HCT116 (cell line): ENCODE data around the gene TMOD4. TPM values are rescaled to one million over a fixed set of nuclear protein-coding genes. Genes with fewer than 3 reads are reported as not detected.
A peak's percentile ranks its signal among the peaks of the same experiment; 100 is the strongest.

Source experiments
- ATAC-seq: fragments of 200-7000 bp; cut with Tn5 transposase; 2 replicates; pipeline ENCODE4 v1.9.1; 2020; ENCODE audit warnings: mild to moderate bottlenecking, moderate library complexity
- Bru-seq: library from RNA; stranded (reverse); fragments of 400-500 nt; gene quantifications from one replicate; lab custom pipeline; 2021; lab: Mats Ljungman, UMichigan
- BruChase-seq, 2 experiments: library from RNA; stranded (reverse); fragments of 400-500 nt; gene quantifications; one replicate each; lab custom pipeline; 2021; lab: Mats Ljungman, UMichigan
- BruUV-seq: library from RNA; stranded (reverse); fragments of 400-500 nt; replicated peaks from 2 replicates; lab custom pipeline; 2021; lab: Mats Ljungman, UMichigan
- CTCF ChIA-PET: fragments of 300-600 bp; sonication (Branson Sonifier 250); formaldehyde crosslinking; loops from one replicate; lab custom pipeline; 2021; ENCODE audit warnings: antibody characterized with exemption; lab: Charles Lee
- POLR2A ChIA-PET: fragments of 300-600, 350-600 bp; sonication (Branson Sonifier 250); formaldehyde crosslinking; loops from one replicate; lab custom pipeline; 2021; ENCODE audit warnings: antibody characterized with exemption; lab: Charles Lee
- RAD21 ChIA-PET, 2 experiments: fragments of 300-600 bp; sonication (Branson Sonifier 250); formaldehyde crosslinking; loops; one replicate each; lab custom pipeline; 2023; ENCODE audit warnings: low total read pairs in 2 of 2; ENCODE audit not compliant: uncharacterized antibody in 2 of 2, unreplicated experiment in 2 of 2, low non-redundant PET in 1 of 2; lab: Charles Lee
- DNase-seq: peaks from one replicate; pipeline ENCODE4 v3.0.0-alpha.2; 2010; ENCODE audit warnings: low read depth, low spot score
- H2AFZ ChIP-seq: fragments of 200-600 bp; shearing (Covaris generic), sonication (generic); 2 replicates; pipeline ENCODE4 v1.6.1; 2017; ENCODE audit warnings: low read depth, mixed run types, mixed read lengths, antibody characterized with exemption, low read length; ENCODE audit not compliant: poor library complexity, severe bottlenecking
- H3K27ac ChIP-seq: 2 replicates; pipeline ENCODE4 v1.5.1; 2012; ENCODE audit warnings: low read depth, low read length
- H3K27me3 ChIP-seq: fragments of 200-600 bp; sonication (generic); 2 replicates; pipeline ENCODE4 v1.6.1; 2016; ENCODE audit warnings: mixed run types, low read length, mixed read lengths; ENCODE audit not compliant: insufficient read depth
- H3K36me3 ChIP-seq, 2 experiments: fragments of 200-500 bp in 1 of 2; fragments of 200-600 bp in 1 of 2; sonication (Bioruptor generic) in 1 of 2; sonication (generic) in 1 of 2; 2 replicates each; pipeline versions ENCODE4 v1.5.1 to v1.6.1; 2014 to 2016; ENCODE audit warnings: low read length in 2 of 2, inconsistent platforms in 1 of 2, mixed read lengths in 1 of 2, mixed run types in 1 of 2; ENCODE audit not compliant: insufficient read depth in 2 of 2, control insufficient read depth in 1 of 2
- H3K4me1 ChIP-seq, 2 experiments: fragments of 200-600 bp in 1 of 2; sonication (generic) in 1 of 2; 2 replicates each; pipeline versions ENCODE4 v1.5.1 to v1.6.1; 2012 to 2017; ENCODE audit warnings: low read length in 2 of 2, inconsistent platforms in 1 of 2, mild to moderate bottlenecking in 1 of 2, mixed read lengths in 1 of 2, mixed run types in 1 of 2, moderate library complexity in 1 of 2; ENCODE audit not compliant: insufficient read depth in 2 of 2, control insufficient read depth in 1 of 2
- H3K4me2 ChIP-seq: fragments of 200-600 bp; sonication (generic); 2 replicates; pipeline ENCODE4 v1.6.1; 2017; ENCODE audit warnings: mixed run types, low read length, mixed read lengths
- H3K4me3 ChIP-seq, 2 experiments: fragments of 200-600 bp in 1 of 2; sonication (generic) in 1 of 2; replicated peaks in 1 of 2; 2 replicates each; pipeline ENCODE4 v1.5.1; 2011 to 2016; ENCODE audit warnings: low read length in 2 of 2, control low read depth in 1 of 2, low read depth in 1 of 2, mild to moderate bottlenecking in 1 of 2, mixed read lengths in 1 of 2, mixed run types in 1 of 2
- H3K79me2 ChIP-seq: fragments of 200-600 bp; sonication (generic); 2 replicates; pipeline ENCODE4 v1.6.1; 2017; ENCODE audit warnings: mild to moderate bottlenecking, mixed run types, low read length, moderate library complexity, mixed read lengths; ENCODE audit not compliant: insufficient read depth
- H3K9ac ChIP-seq: fragments of 200-600 bp; sonication (generic); 2 replicates; pipeline ENCODE4 v1.6.1; 2016; ENCODE audit warnings: low read length, mixed read lengths
- H3K9me2 ChIP-seq: fragments of 200-600 bp; sonication (generic), shearing (Covaris generic); 2 replicates; pipeline ENCODE4 v1.6.1; 2017; ENCODE audit warnings: mixed run types, mild to moderate bottlenecking, moderate library complexity; ENCODE audit not compliant: insufficient read depth
- H3K9me3 ChIP-seq, 2 experiments: fragments of 200-500 bp in 1 of 2; fragments of 200-600 bp in 1 of 2; sonication (Bioruptor generic) in 1 of 2; sonication (generic) in 1 of 2; 2 replicates each; pipeline ENCODE4 v1.6.1; 2014 to 2017; ENCODE audit warnings: low read length in 2 of 2, mixed read lengths in 2 of 2, inconsistent platforms in 1 of 2, low read depth in 1 of 2, mild to moderate bottlenecking in 1 of 2, mixed run types in 1 of 2, moderate library complexity in 1 of 2; ENCODE audit not compliant: control insufficient read depth in 1 of 2, insufficient read depth in 1 of 2
- H4K20me1 ChIP-seq: fragments of 200-600 bp; sonication (generic), shearing (Covaris generic); 2 replicates; pipeline ENCODE4 v1.6.1; 2017; ENCODE audit warnings: mixed run types, mild to moderate bottlenecking, moderate library complexity; ENCODE audit not compliant: insufficient read depth
- CBX3 ChIP-seq: IDR thresholded peaks from 2 replicates; pipeline ENCODE4 v1.6.1; 2012; ENCODE audit warnings: low read depth
- CEBPB ChIP-seq: IDR thresholded peaks from 2 replicates; pipeline ENCODE4 v1.6.1; 2012; ENCODE audit warnings: low read depth
- ELF1 ChIP-seq: IDR thresholded peaks from 2 replicates; pipeline ENCODE4 v1.6.1; 2012; ENCODE audit warnings: low read depth, borderline replicate concordance
- POLR2AphosphoS5 ChIP-seq: IDR thresholded peaks from 2 replicates; pipeline ENCODE4 v1.6.1; 2011; ENCODE audit warnings: mild to moderate bottlenecking, low read depth, low read length, moderate library complexity
- SIN3A ChIP-seq: IDR thresholded peaks from 2 replicates; pipeline ENCODE4 v1.6.1; 2012; ENCODE audit warnings: low read depth
- SP1 ChIP-seq: IDR thresholded peaks from 2 replicates; pipeline ENCODE4 v1.6.1; 2012; ENCODE audit warnings: low read depth
- ZFX ChIP-seq: fragments of 450-650 bp; IDR thresholded peaks from 2 replicates; pipeline ENCODE4 v1.6.1; 2017
- intact Hi-C: fragments of 100-400 bp; cut with micrococcal nuclease; formaldehyde crosslinking; loops from 2 replicates; pipeline ENCODE4 v1.10.0; 2022
- long read RNA-seq: library from polyadenylated mRNA; unstranded; transcript quantifications from one replicate; pipeline ENCODE4 v2.0.0, GENCODE V29; 2021; ENCODE audit not compliant: unreplicated experiment
- polyA plus RNA-seq: library from polyadenylated mRNA; unstranded; fragments of >200 nt; gene quantifications from 2 replicates; pipeline ENCODE4 v1.2.1, GENCODE V29; 2012; ENCODE audit warnings: missing spikeins
- total RNA-seq: library from RNA; stranded (reverse); gene quantifications from one replicate; pipeline ENCODE4 v1.2.1, GENCODE V29; 2021; ENCODE audit not compliant: unreplicated experiment
- TF ChIP-seq, protein P1 (sequence below): IDR thresholded peaks from 2 replicates; pipeline ENCODE4 v1.6.1; 2012
- TF ChIP-seq, protein P2 (sequence below): IDR thresholded peaks from 2 replicates; pipeline ENCODE4 v1.6.1; 2011; ENCODE audit warnings: mild to moderate bottlenecking, low read length, moderate library complexity; ENCODE audit not compliant: insufficient replicate concordance; ENCODE audit errors: extremely low read depth
- TF ChIP-seq, protein P3 (sequence below), 3 experiments: fragments of 200-600 bp in 1 of 3; sonication (generic) in 1 of 3; IDR thresholded peaks in 2 of 3; conservative IDR thresholded peaks in 1 of 3; 2 replicates each; pipeline ENCODE4 v1.5.1; 2012 to 2017; ENCODE audit warnings: low read depth in 2 of 3, low read length in 2 of 3, antibody characterized with exemption in 1 of 3, borderline replicate concordance in 1 of 3, control low read depth in 1 of 3, mild to moderate bottlenecking in 1 of 3, mixed read lengths in 1 of 3, mixed run types in 1 of 3, moderate library complexity in 1 of 3; ENCODE audit not compliant: insufficient read depth in 1 of 3

Gene TMOD4
- total RNA-seq (1.8 TPM), Bru-seq, nascent RNA (percentile 52 among the genes with signal in this experiment), BruChase-seq, experiment 1, labeled RNA remaining after a 6-hour chase (percentile 67 among the genes with signal in this experiment), BruChase-seq, experiment 2, labeled RNA remaining after a 2-hour chase (percentile 68 among the genes with signal in this experiment)
- 0.51 and 1.3 TPM in 2 replicates for polyA plus RNA-seq
- long read RNA-seq, partial matches to known transcripts = 0 of 1 reads
- long read RNA-seq, other reads (novel, unspliced or antisense) = 1 of 1 reads

DNA sequence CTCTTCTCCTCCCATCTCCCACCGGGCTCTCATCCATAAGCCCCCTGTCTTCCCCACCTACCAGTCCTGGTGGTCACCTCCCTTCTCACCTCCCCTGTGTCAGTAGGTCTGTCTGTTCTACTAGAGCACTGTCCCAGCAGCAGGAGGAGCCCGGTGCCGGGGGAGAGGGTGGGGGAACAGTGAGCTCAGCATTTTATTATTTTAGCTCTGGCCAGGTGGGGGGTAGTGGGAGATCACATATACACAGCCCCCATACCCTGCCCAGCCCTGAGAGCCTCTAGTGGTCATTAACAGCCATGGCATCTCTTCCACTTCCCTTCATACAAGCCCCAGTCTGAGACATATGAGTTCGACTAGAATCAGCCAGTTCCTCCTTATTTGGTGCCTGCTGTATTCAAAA, at the start of gene TMOD4:
Gene TMOD4 (minus strand): TSS at position 119 of the 400 bp plus-strand sequence. CDS start 1,106 bp downstream, outside the sequence.
- no peak for TF ChIP-seq SIN3A
- TF ChIP-seq, protein P1, sequence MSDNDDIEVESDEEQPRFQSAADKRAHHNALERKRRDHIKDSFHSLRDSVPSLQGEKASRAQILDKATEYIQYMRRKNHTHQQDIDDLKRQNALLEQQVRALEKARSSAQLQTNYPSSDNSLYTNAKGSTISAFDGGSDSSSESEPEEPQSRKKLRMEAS = no peak
- no peak for TF ChIP-seq ELF1
- no peak for TF ChIP-seq ZFX
- TF ChIP-seq, protein P2, sequence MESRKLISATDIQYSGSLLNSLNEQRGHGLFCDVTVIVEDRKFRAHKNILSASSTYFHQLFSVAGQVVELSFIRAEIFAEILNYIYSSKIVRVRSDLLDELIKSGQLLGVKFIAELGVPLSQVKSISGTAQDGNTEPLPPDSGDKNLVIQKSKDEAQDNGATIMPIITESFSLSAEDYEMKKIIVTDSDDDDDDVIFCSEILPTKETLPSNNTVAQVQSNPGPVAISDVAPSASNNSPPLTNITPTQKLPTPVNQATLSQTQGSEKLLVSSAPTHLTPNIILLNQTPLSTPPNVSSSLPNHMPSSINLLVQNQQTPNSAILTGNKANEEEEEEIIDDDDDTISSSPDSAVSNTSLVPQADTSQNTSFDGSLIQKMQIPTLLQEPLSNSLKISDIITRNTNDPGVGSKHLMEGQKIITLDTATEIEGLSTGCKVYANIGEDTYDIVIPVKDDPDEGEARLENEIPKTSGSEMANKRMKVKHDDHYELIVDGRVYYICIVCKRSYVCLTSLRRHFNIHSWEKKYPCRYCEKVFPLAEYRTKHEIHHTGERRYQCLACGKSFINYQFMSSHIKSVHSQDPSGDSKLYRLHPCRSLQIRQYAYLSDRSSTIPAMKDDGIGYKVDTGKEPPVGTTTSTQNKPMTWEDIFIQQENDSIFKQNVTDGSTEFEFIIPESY = no peak
- TF ChIP-seq, protein P3, sequence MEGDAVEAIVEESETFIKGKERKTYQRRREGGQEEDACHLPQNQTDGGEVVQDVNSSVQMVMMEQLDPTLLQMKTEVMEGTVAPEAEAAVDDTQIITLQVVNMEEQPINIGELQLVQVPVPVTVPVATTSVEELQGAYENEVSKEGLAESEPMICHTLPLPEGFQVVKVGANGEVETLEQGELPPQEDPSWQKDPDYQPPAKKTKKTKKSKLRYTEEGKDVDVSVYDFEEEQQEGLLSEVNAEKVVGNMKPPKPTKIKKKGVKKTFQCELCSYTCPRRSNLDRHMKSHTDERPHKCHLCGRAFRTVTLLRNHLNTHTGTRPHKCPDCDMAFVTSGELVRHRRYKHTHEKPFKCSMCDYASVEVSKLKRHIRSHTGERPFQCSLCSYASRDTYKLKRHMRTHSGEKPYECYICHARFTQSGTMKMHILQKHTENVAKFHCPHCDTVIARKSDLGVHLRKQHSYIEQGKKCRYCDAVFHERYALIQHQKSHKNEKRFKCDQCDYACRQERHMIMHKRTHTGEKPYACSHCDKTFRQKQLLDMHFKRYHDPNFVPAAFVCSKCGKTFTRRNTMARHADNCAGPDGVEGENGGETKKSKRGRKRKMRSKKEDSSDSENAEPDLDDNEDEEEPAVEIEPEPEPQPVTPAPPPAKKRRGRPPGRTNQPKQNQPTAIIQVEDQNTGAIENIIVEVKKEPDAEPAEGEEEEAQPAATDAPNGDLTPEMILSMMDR (IDR thresholded peaks at IDR 0.05 in 2 of 3, conservative IDR thresholded peaks at IDR 0.05 in 1 of 3; ENCODE audit: borderline replicate concordance in 1 of 3, insufficient read depth in 1 of 3, low read depth in 2 of 3, low read length in 2 of 3) = peak in 2 of 3 experiments; percentile 67 to 69; a peak in 4 of 6 replicates
- no peak for TF ChIP-seq CEBPB
- 0 out of 2 replicates have a peak, but pooled peaks have one; percentile 18 for TF ChIP-seq POLR2AphosphoS5
- TF ChIP-seq CBX3 = no peak
- TF ChIP-seq SP1 = no peak
- Histone ChIP-seq H3K9ac (no peak within 1 kb of the TSS), H3K27me3 (no peaks in the 10 kb centered on the region), H3K27ac (no peak within 1 kb of the TSS), H3K36me3 (peaks cover 19 to 30% of the 10 kb centered on the region in 2 experiments; a peak in 3 of 4 replicates), H2AFZ (no peak within 1 kb of the TSS), H3K4me2 (no peak within 1 kb of the TSS), H3K9me2 (no peaks in the 10 kb centered on the region), H3K4me1 (no peaks in the 10 kb centered on the region), H4K20me1 (no peaks in the 10 kb centered on the region), H3K79me2 (no peaks in the 10 kb centered on the region), H3K4me3 (no peak within 1 kb of the TSS), H3K9me3 (no peaks in the 10 kb centered on the region)
- ATAC-seq (peak; percentile 90), DNase-seq (no peak)
- ChIA-PET CTCF (interaction anchor here (1.2 kb wide), 1 partner anchor 76 kb away, joined by 3 read pairs; no protein-coding TSS in a partner anchor), POLR2A (interaction anchor here (0.7 kb wide), 1 partner anchor 14 kb away, joined by 3 read pairs; the partner anchor contains the start of gene VPS72), RAD21 (no interaction called here)
- intact Hi-C loops = no loop called here
- BruUV-seq = no TSS peak
